Endothelial cell of umbilical vein (primary cell): ENCODE results near the gene CHD9. TPM values are rescaled to one million over a fixed set of nuclear protein-coding genes. Genes with fewer than 3 reads are reported as not detected.
A peak's percentile ranks its signal among the peaks of the same experiment; 100 is the strongest.

Experiments
- BruUV-seq: library from RNA; stranded (reverse); fragments of 400-500 nt; replicated peaks from 2 replicates; lab custom pipeline; 2021; lab: Mats Ljungman, UMichigan
- CTCF ChIA-PET: fragments of 300-600, 350-600 bp; sonication (Branson Sonifier 250); formaldehyde crosslinking; loops from one replicate; lab custom pipeline; 2021; ENCODE audit warnings: antibody characterized with exemption, inconsistent platforms; lab: Charles Lee
- POLR2A ChIA-PET: fragments of 300-600, 350-600 bp; sonication (Branson Sonifier 250); formaldehyde crosslinking; loops from one replicate; lab custom pipeline; 2021; ENCODE audit warnings: antibody characterized with exemption, inconsistent platforms; lab: Charles Lee
- DNase-seq: peaks from one replicate; pipeline ENCODE4 v3.0.0-alpha.2; 2011; ENCODE audit warnings: low read depth, low spot score
- FAIRE-seq: peaks from 2 replicates; lab custom pipeline; 2011; peaks lifted over from hg19 to GRCh38; lab: Jason Lieb, UNC
- H2AFZ ChIP-seq: 2 replicates; pipeline ENCODE4 v1.6.0; 2012; ENCODE audit warnings: low read depth, low read length, control low read depth, inconsistent platforms
- H3K27ac ChIP-seq: 2 replicates; pipeline ENCODE4 v1.5.1; 2011; ENCODE audit warnings: low read depth, mild to moderate bottlenecking, control low read depth, low read length, moderate library complexity; ENCODE audit not compliant: insufficient read depth
- H3K27me3 ChIP-seq, 2 experiments: 2 replicates each; pipeline versions ENCODE4 v1.6.0 to v1.6.1; 2011; ENCODE audit warnings: low read length in 2 of 2, mixed read lengths in 1 of 2; ENCODE audit not compliant: control insufficient read depth in 2 of 2, insufficient read depth in 2 of 2
- H3K36me3 ChIP-seq, 2 experiments: 2 replicates in 1 of 2; 3 replicates in 1 of 2; pipeline ENCODE4 v1.5.1; 2011; ENCODE audit warnings: low read length in 2 of 2, mild to moderate bottlenecking in 1 of 2, moderate library complexity in 1 of 2; ENCODE audit not compliant: control insufficient read depth in 2 of 2, insufficient read depth in 2 of 2; ENCODE audit errors: extremely low read depth in 1 of 2
- H3K4me1 ChIP-seq: 3 replicates; pipeline ENCODE4 v1.5.1; 2011; ENCODE audit warnings: mild to moderate bottlenecking, low read length; ENCODE audit not compliant: control insufficient read depth, insufficient read depth; ENCODE audit errors: extremely low read depth
- H3K4me2 ChIP-seq: 2 replicates; pipeline ENCODE4 v1.6.1; 2011; ENCODE audit warnings: low read length, control low read depth, mixed read lengths; ENCODE audit not compliant: insufficient read depth
- H3K4me3 ChIP-seq, 3 experiments: fragments of 200-600 bp in 1 of 3; sonication (generic), shearing (Covaris generic) in 1 of 3; replicated peaks in 1 of 3; 2 replicates each; pipeline ENCODE4 v1.5.1; 2011 to 2016; ENCODE audit warnings: control low read depth in 3 of 3, low read length in 3 of 3, mild to moderate bottlenecking in 2 of 3, inconsistent platforms in 1 of 3, low read depth in 1 of 3, moderate library complexity in 1 of 3; ENCODE audit not compliant: insufficient read depth in 1 of 3
- H3K79me2 ChIP-seq: 2 replicates; pipeline ENCODE4 v1.6.0; 2012; ENCODE audit warnings: low read length, inconsistent platforms; ENCODE audit not compliant: control insufficient read depth, insufficient read depth
- H3K9ac ChIP-seq: replicated peaks from 2 replicates; pipeline ENCODE3; 2011; ENCODE audit warnings: low read length, control low read depth; ENCODE audit not compliant: insufficient read depth; ENCODE audit errors: extremely low read depth
- H3K9me1 ChIP-seq: replicated peaks from 3 replicates; pipeline ENCODE4 v1.6.0; 2011; ENCODE audit warnings: mild to moderate bottlenecking, low read length; ENCODE audit not compliant: control insufficient read depth, insufficient read depth; ENCODE audit errors: extremely low read depth
- H3K9me3 ChIP-seq: replicated peaks from 2 replicates; pipeline ENCODE4 v1.5.1; 2012; ENCODE audit warnings: low read length, inconsistent platforms; ENCODE audit not compliant: control insufficient read depth, insufficient read depth
- H4K20me1 ChIP-seq: replicated peaks from 2 replicates; pipeline ENCODE3; 2011; ENCODE audit warnings: mild to moderate bottlenecking, low read length; ENCODE audit not compliant: control insufficient read depth, insufficient read depth; ENCODE audit errors: extremely low read depth
- EZH2 ChIP-seq: IDR thresholded peaks from 2 replicates; pipeline ENCODE4 v1.6.1; 2012; ENCODE audit warnings: borderline replicate concordance, low read depth, mild to moderate bottlenecking, moderate library complexity, low read length, inconsistent platforms; ENCODE audit not compliant: severe bottlenecking
- FOS ChIP-seq: IDR thresholded peaks from 2 replicates; pipeline ENCODE4 v1.6.1; 2011; ENCODE audit warnings: mild to moderate bottlenecking, low read length, moderate library complexity, borderline replicate concordance; ENCODE audit not compliant: insufficient read depth
- GATA2 ChIP-seq: IDR thresholded peaks from 2 replicates; pipeline ENCODE4 v1.7.0; 2011; ENCODE audit warnings: low read depth, mild to moderate bottlenecking, moderate library complexity, mixed read lengths, low read length; ENCODE audit not compliant: insufficient read length, insufficient read depth
- JUN ChIP-seq: IDR thresholded peaks from 2 replicates; pipeline ENCODE4 v1.6.1; 2011; ENCODE audit warnings: borderline replicate concordance, low read depth; ENCODE audit not compliant: insufficient read length, insufficient read depth
- MYC ChIP-seq: IDR thresholded peaks from one replicate; pipeline ENCODE4 v1.6.1; 2011; ENCODE audit warnings: mild to moderate bottlenecking, low read depth, low read length
- POLR2A ChIP-seq: IDR thresholded peaks from 2 replicates; pipeline ENCODE4 v1.6.1; 2012; ENCODE audit warnings: low read depth, mild to moderate bottlenecking, control low read depth, low read length
- POLR2AphosphoS5 ChIP-seq: IDR thresholded peaks from 2 replicates; pipeline ENCODE4 v1.6.1; 2012; ENCODE audit warnings: low read depth, mild to moderate bottlenecking, control low read depth, low read length, moderate library complexity; ENCODE audit not compliant: insufficient read depth
- dilution Hi-C: fragments of 300-500 bp; cut with MboI; formaldehyde crosslinking; loops from one replicate; pipeline ENCODE4 v1.15.0; 2019; ENCODE audit warnings: low sequenced_read_pairs; ENCODE audit not compliant: extremely low pct_ligation_motif_present
- intact Hi-C: fragments of 100-400 bp; cut with micrococcal nuclease; formaldehyde crosslinking; loops from one replicate; pipeline ENCODE4 v1.10.0; 2022
- polyA plus RNA-seq, 4 experiments: library from polyadenylated mRNA; depleted of rRNA in 3 of 4; stranded (reverse) in 3 of 4; unstranded in 1 of 4; fragments of >200 nt; gene quantifications; 2 replicates each; pipeline versions ENCODE4 v1.2.1 to v1.2.3, GENCODE V29; 2011 to 2012; ENCODE audit warnings: missing spikeins in 1 of 4
- total RNA-seq: library from RNA; stranded (reverse); gene quantifications from 2 replicates; pipeline ENCODE4 v1.2.3, GENCODE V29; 2021
- TF ChIP-seq, protein P1 (sequence below): IDR thresholded peaks from 2 replicates; pipeline ENCODE4 v1.6.1; 2011; ENCODE audit not compliant: insufficient read depth, insufficient read length
- TF ChIP-seq, protein P2 (sequence below), 2 donors: IDR thresholded peaks; 1 replicate in 1 of 2; 2 replicates in 1 of 2; pipeline ENCODE4 v1.5.1; 2011; ENCODE audit warnings: low read length in 2 of 2, mild to moderate bottlenecking in 2 of 2, moderate library complexity in 2 of 2, control low read depth in 1 of 2, inconsistent platforms in 1 of 2, low read depth in 1 of 2; ENCODE audit not compliant: insufficient read depth in 1 of 2; ENCODE audit errors: extremely low read depth in 1 of 2

The CHD9 gene
- total and polyA plus RNA-seq, 2 donors (not counting 3 experiments of a cell fraction or from before 2014, with no cell fraction given), result 9.9 to 59.2 TPM

DNA sequence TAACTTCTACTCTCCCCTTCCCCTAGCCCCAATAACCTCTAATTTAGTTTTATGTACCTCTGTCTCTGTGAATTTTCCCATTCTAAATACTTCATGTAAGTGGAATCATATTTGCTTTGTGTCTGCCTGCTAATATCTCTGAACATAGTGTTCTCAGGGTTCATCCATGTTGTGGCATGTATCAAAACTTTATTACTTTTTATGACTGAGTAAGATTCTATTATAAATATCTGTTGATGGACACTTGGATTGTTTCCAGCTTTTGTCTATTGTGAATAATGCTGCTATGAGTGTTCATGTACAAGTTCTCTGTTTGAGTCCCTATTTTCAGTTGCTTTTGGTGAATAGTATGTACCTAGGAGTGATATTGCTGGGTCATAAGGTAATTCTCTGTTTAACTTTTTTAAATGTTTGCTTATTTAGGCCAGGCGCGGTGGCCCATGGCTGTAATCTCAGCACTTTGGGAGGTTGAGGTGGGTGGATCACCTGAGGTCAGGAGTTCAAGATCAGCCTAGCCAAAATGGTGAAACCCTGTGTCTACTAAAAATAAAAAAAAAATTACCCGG is 92.8 kb downstream of the CHD9 start:
- FAIRE-seq (peak; percentile 18), DNase-seq (peak; percentile 59)
- Histone ChIP-seq H3K27ac (no peak overlapping the region), H3K4me2 (no peak overlapping the region), H3K79me2 (peaks cover 42% of the 10 kb centered on the region), H3K4me1 (peaks cover 1% of the 10 kb centered on the region), H3K9me3 (no peaks in the 10 kb centered on the region), H4K20me1 (no peaks in the 10 kb centered on the region), H2AFZ (no peak overlapping the region), H3K27me3 (no peaks in the 10 kb centered on the region), H3K9ac (no peak overlapping the region), H3K4me3 (no peak overlapping the region), H3K9me1 (no peaks in the 10 kb centered on the region), H3K36me3 (no peaks in the 10 kb centered on the region)
- TF ChIP-seq, protein P1, sequence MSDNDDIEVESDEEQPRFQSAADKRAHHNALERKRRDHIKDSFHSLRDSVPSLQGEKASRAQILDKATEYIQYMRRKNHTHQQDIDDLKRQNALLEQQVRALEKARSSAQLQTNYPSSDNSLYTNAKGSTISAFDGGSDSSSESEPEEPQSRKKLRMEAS, result no peak
- no peak for TF ChIP-seq FOS
- no peak for TF ChIP-seq GATA2
- TF ChIP-seq EZH2, result no peak
- no peak for TF ChIP-seq JUN
- no peak for TF ChIP-seq MYC
- no peak for TF ChIP-seq POLR2AphosphoS5
- ChIA-PET POLR2A (no interaction called here), CTCF (interaction anchor here (1.2 kb wide), 1 partner anchor 93 kb away, joined by 8 read pairs; the partner anchor contains the start of gene CHD9)
- dilution Hi-C loops (no loop called here), intact Hi-C loops (no loop called here)
- no TSS peak for BruUV-seq

DNA sequence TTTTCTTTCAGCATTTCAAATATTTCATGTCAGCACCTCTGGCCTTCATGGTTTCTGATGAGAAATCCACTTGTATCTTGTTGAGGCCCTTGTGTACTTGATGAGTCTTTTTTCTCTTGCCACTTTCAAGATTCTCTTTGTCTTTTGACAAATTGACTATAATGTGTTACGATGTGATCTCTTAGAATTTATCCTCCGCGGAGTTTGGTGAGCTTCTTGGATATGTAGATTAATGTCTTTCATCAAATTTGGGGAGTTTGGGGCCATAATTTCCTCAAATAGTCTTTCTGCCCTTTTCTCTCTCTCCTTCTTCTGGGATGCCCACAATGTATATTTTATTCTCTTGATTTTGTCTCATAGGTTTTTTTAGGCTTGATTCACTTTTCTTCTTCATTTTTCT is 96.0 kb downstream of the CHD9 start:
- FAIRE-seq (no peak), DNase-seq (no peak)
- POLR2A ChIA-PET, result no interaction called here
- intact Hi-C loops (no loop called here), dilution Hi-C loops (no loop called here)
- Histone ChIP-seq H3K4me3 (no peak overlapping the region), H3K9me1 (no peaks in the 10 kb centered on the region), H3K9ac (no peak overlapping the region), H4K20me1 (no peaks in the 10 kb centered on the region), H3K79me2 (peaks cover 41% of the 10 kb centered on the region), H3K9me3 (no peaks in the 10 kb centered on the region), H3K36me3 (no peaks in the 10 kb centered on the region), H3K4me1 (no peaks in the 10 kb centered on the region), H3K27me3 (no peaks in the 10 kb centered on the region), H2AFZ (no peak overlapping the region), H3K27ac (no peak overlapping the region), H3K4me2 (no peak overlapping the region)
- CTCF ChIA-PET, result no interaction called here
- BruUV-seq, result no TSS peak
- TF ChIP-seq, protein P1, result no peak
- TF ChIP-seq GATA2 (no peak), POLR2AphosphoS5 (no peak), EZH2 (no peak), POLR2A (no peak), JUN (no peak), MYC (no peak), FOS (no peak)
- TF ChIP-seq, protein P2, sequence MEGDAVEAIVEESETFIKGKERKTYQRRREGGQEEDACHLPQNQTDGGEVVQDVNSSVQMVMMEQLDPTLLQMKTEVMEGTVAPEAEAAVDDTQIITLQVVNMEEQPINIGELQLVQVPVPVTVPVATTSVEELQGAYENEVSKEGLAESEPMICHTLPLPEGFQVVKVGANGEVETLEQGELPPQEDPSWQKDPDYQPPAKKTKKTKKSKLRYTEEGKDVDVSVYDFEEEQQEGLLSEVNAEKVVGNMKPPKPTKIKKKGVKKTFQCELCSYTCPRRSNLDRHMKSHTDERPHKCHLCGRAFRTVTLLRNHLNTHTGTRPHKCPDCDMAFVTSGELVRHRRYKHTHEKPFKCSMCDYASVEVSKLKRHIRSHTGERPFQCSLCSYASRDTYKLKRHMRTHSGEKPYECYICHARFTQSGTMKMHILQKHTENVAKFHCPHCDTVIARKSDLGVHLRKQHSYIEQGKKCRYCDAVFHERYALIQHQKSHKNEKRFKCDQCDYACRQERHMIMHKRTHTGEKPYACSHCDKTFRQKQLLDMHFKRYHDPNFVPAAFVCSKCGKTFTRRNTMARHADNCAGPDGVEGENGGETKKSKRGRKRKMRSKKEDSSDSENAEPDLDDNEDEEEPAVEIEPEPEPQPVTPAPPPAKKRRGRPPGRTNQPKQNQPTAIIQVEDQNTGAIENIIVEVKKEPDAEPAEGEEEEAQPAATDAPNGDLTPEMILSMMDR (IDR thresholded peaks at IDR 0.05; ENCODE audit: extremely low read depth in 1 of 2, insufficient read depth in 1 of 2, low read depth in 1 of 2, low read length in 2 of 2), result no peak
